ENCODE measurements around the gene KRTCAP3. TPM values are rescaled to one million over a fixed set of nuclear protein-coding genes. Genes with fewer than 3 reads are reported as not detected.

Gene KRTCAP3
- total and polyA plus RNA-seq, 2 donors (not counting 3 experiments of a cell fraction or from before 2014, with no cell fraction given), result 2.1 to 4.0 TPM

DNA sequence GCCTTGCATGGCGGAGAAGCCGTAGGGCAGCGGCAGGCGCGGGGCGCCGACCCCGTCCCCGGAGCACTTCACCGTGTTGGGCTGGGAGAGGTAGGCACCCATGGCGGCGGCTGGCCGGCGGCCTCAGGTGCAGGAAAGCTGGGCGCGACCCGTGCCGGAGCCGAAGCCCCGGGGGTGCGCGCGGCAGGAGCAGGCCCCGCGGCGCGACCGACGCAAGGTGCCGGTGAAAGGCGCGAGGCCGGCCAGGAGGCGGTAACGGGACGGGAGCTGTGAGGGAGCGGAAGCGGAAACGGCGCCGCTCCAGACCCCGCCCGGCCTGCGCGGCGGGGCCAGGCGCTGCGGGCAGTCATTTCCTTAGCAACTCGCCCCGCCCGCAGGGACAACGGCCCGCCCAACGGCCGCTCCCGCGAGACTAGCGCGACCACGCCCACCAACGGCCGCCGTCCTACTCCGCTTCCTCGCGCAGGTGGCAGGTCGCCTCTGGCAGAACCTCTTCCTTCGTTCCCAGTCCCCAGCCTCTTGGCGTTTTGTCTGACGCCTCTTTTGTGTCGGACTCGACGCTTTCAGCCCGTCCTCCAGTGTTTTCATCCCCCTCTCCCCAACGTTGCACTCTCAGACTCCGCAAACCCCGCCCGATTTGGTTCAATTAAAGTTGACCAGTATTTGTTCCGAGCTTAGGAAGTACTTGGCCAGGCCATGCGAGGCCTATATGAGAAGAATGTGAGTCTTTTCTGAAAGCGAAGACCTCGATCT lies 32.7 kb upstream of the KRTCAP3 start, which contains the start of gene PPM1G:
PPM1G (minus strand) TSS at position 271 of the 753 bp plus-strand sequence; CDS start at position 102, 169 bp downstream.
- DNase-seq (ENCODE audit: low read depth, low spot score) (peak; percentile 97), FAIRE-seq (peak; percentile 90)
- ChIA-PET POLR2A (interaction anchor here (0.7 to 2.9 kb wide), 2 partner anchors 19 to 54 kb away, joined by 4 to 18 read pairs; partner anchors contain the start of gene NRBP1), CTCF (interaction anchor here (0.7 to 4.3 kb wide), 12 partner anchors 9 to 273 kb away, joined by 3 to 75 read pairs (median 3); partner anchors contain the start of genes GTF3C2, NRBP1, SLC4A1AP and SUPT7L)
- H3K9me1 ChIP-seq (replicated peaks; ENCODE audit: control insufficient read depth, extremely low read depth, insufficient read depth, low read length), result no peaks in the 10 kb centered on the region
- H2AFZ ChIP-seq (ENCODE audit: low read depth, low read length), result peak within 1 kb of the TSS; percentile 99
- peaks cover 20% of the 10 kb centered on the region for H3K4me1 ChIP-seq (ENCODE audit: control insufficient read depth, extremely low read depth, insufficient read depth, low read length)
- H3K79me2 ChIP-seq (ENCODE audit: control insufficient read depth, insufficient read depth, low read length), result peaks cover 47% of the 10 kb centered on the region
- H3K4me2 ChIP-seq (ENCODE audit: insufficient read depth, low read length), result peak within 1 kb of the TSS; percentile 99
- H4K20me1 ChIP-seq (replicated peaks; ENCODE audit: control insufficient read depth, extremely low read depth, insufficient read depth, low read length), result peaks cover 2% of the 10 kb centered on the region
- dilution Hi-C loops (cut with MboI; ENCODE audit: extremely low pct_ligation_motif_present, low sequenced_read_pairs), result no loop called here
- peak within 1 kb of the TSS; percentile 73 for H3K27ac ChIP-seq (ENCODE audit: insufficient read depth, low read depth, low read length)
- H3K36me3 ChIP-seq (ENCODE audit: control insufficient read depth in 2 of 2, extremely low read depth in 1 of 2, insufficient read depth in 2 of 2, low read length in 2 of 2), result peaks cover 0 to 6% of the 10 kb centered on the region in 2 experiments
- H3K4me3 ChIP-seq (replicated peaks in 1 of 3; ENCODE audit: insufficient read depth in 1 of 3, low read depth in 1 of 3, low read length in 3 of 3), result peak within 1 kb of the TSS; percentile 71 to 90 (median 84)
- BruUV-seq (replicated peaks), result TSS peak; percentile 92
- TF ChIP-seq GATA2 (IDR thresholded peaks at IDR 0.05; ENCODE audit: insufficient read depth, insufficient read length, low read depth, low read length), result no peak
- TF ChIP-seq POLR2A (IDR thresholded peaks at IDR 0.05; ENCODE audit: low read depth, low read length), result peak; percentile 98
- peak; percentile 99 for TF ChIP-seq POLR2AphosphoS5 (IDR thresholded peaks at IDR 0.05; ENCODE audit: insufficient read depth, low read depth, low read length)
- TF ChIP-seq EZH2 (IDR thresholded peaks at IDR 0.05; ENCODE audit: borderline replicate concordance, low read depth, low read length, severe bottlenecking), result no peak
- TF ChIP-seq, protein P1, sequence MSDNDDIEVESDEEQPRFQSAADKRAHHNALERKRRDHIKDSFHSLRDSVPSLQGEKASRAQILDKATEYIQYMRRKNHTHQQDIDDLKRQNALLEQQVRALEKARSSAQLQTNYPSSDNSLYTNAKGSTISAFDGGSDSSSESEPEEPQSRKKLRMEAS (IDR thresholded peaks at IDR 0.05; ENCODE audit: insufficient read depth, insufficient read length), result peak; percentile 1
- no peak for TF ChIP-seq JUN (IDR thresholded peaks at IDR 0.05; ENCODE audit: borderline replicate concordance, insufficient read depth, insufficient read length, low read depth)
- peak within 1 kb of the TSS; percentile 85 for H3K9ac ChIP-seq (replicated peaks; ENCODE audit: extremely low read depth, insufficient read depth, low read length)
- peaks cover 1 to 5% of the 10 kb centered on the region in 2 experiments for H3K27me3 ChIP-seq (ENCODE audit: control insufficient read depth in 2 of 2, insufficient read depth in 2 of 2, low read length in 2 of 2)
- no peaks in the 10 kb centered on the region for H3K9me3 ChIP-seq (replicated peaks; ENCODE audit: control insufficient read depth, insufficient read depth, low read length)
- intact Hi-C loops (cut with micrococcal nuclease), result loop anchor here (1.0 to 5.0 kb wide), 4 partner anchors 19 to 220 kb away; partner anchors contain the start of genes CCDC121, GPN1, IFT172 and NRBP1
